Stimulated activated CD4-positive, alpha-beta T cell treated with anti-CD3 and anti-CD28 coated beads, Interleukin-4, amount 100 ng/mL, for 1 hour (primary cell): ENCODE data around the gene RAVER2.
"Not testable (repeated sequence)": the region's sequence is repeated elsewhere in the genome, so short reads cannot be mapped to it uniquely, and the experiment has no call there.

Source experiments
- DNase-seq: peaks from one replicate; pipeline ENCODE4 v3.0.0-alpha.2; 2020

Gene RAVER2

GRCh38 chr1:64750092-64750491 is 5.2 kb downstream of the RAVER2 start:
- no peak for DNase-seq

- no peak for DNase-seq
Measured at GRCh38 chr1:64750875-64751274, 6.0 kb downstream of the RAVER2 start.

GRCh38 chr1:64754173-64754572 is 9.3 kb downstream of the RAVER2 start:
- no peak for DNase-seq

GRCh38 chr1:64755361-64755760 is 10.5 kb downstream of the RAVER2 start:
- DNase-seq: no peak

GRCh38 chr1:64756770-64757169 is 11.9 kb downstream of the RAVER2 start:
- DNase-seq: no peak

GRCh38 chr1:64757213-64757612 is 12.3 kb downstream of the RAVER2 start:
- no peak for DNase-seq

GRCh38 chr1:64758233-64758632 is 13.4 kb downstream of the RAVER2 start:
- no peak for DNase-seq

- DNase-seq: no peak
Measured at GRCh38 chr1:64759968-64760367, 15.1 kb downstream of the RAVER2 start.

GRCh38 chr1:64765012-64765411 is 20.1 kb downstream of the RAVER2 start:
- DNase-seq: no peak

- DNase-seq: no peak
Measured at GRCh38 chr1:64765826-64766225, 21.0 kb downstream of the RAVER2 start.

GRCh38 chr1:64766429-64766828 is 21.6 kb downstream of the RAVER2 start:
- DNase-seq: no peak

GRCh38 chr1:64769482-64769881 is 24.6 kb downstream of the RAVER2 start:
- no peak for DNase-seq

GRCh38 chr1:64769971-64770370 is 25.1 kb downstream of the RAVER2 start:
- DNase-seq: no peak

GRCh38 chr1:64773306-64773705 is 28.4 kb downstream of the RAVER2 start:
- DNase-seq: not testable (repeated sequence)

- no peak for DNase-seq
Measured at GRCh38 chr1:64775113-64775512, 30.2 kb downstream of the RAVER2 start.

- not testable (repeated sequence) for DNase-seq
Measured at GRCh38 chr1:64782044-64782443, 37.2 kb downstream of the RAVER2 start.

GRCh38 chr1:64782848-64783247 is 38.0 kb downstream of the RAVER2 start:
- DNase-seq: not testable (repeated sequence)

- no peak for DNase-seq
Measured at GRCh38 chr1:64790832-64791487, 46.1 kb downstream of the RAVER2 start.

GRCh38 chr1:64798872-64799271 is 54.0 kb downstream of the RAVER2 start:
- no peak for DNase-seq

GRCh38 chr1:64801851-64802523 is 57.1 kb downstream of the RAVER2 start:
- no peak for DNase-seq

GRCh38 chr1:64809309-64809708 is 64.4 kb downstream of the RAVER2 start:
- no peak for DNase-seq

- no peak for DNase-seq
Measured at GRCh38 chr1:64810001-64810400, 65.1 kb downstream of the RAVER2 start.

GRCh38 chr1:64811131-64811530 is 66.3 kb downstream of the RAVER2 start:
- no peak for DNase-seq

- no peak for DNase-seq
Measured at GRCh38 chr1:64814427-64814826, 69.6 kb downstream of the RAVER2 start.

GRCh38 chr1:64817364-64817763 is 72.5 kb downstream of the RAVER2 start:
- DNase-seq: not testable (repeated sequence)
